Sigmoid colon (tissue), 7 donors: Measurements from ENCODE around the gene NRTN. TPM values are rescaled to one million over a fixed set of nuclear protein-coding genes. Genes with fewer than 3 reads are reported as not detected.
A peak's percentile ranks its signal among the peaks of the same experiment; 100 is the strongest.
"Not testable (repeated sequence)": the region's sequence is repeated elsewhere in the genome, so short reads cannot be mapped to it uniquely, and the experiment has no call there.

Experiments used
- DNase-seq: peaks from one replicate; pipeline ENCODE4 v3.0.0-alpha.2; 2019
- H3K27ac ChIP-seq, 4 donors: fragments of 200-600 bp; sonication (generic); one replicate each; pipeline ENCODE4 v1.5.1; 2016 to 2019; ENCODE audit warnings: mild to moderate bottlenecking in 1 of 4
- H3K27me3 ChIP-seq, 3 donors: fragments of 200-600 bp; sonication (generic); one replicate each; pipeline ENCODE4 v1.5.1; 2019; ENCODE audit warnings: mild to moderate bottlenecking in 1 of 3
- H3K36me3 ChIP-seq, 4 donors: fragments of 200-600 bp; sonication (generic); one replicate each; pipeline ENCODE4 v1.5.1; 2016 to 2019
- H3K4me1 ChIP-seq, 4 donors: fragments of 200-600 bp; sonication (generic); one replicate each; pipeline ENCODE4 v1.5.1; 2017 to 2019
- H3K4me3 ChIP-seq, 4 donors: fragments of 200-600 bp; sonication (generic); one replicate each; pipeline ENCODE4 v1.5.1; 2017 to 2019; ENCODE audit warnings: mild to moderate bottlenecking in 2 of 4, moderate library complexity in 1 of 4
- H3K9me3 ChIP-seq, 4 donors: fragments of 200-600 bp in 3 of 4; sonication (generic) in 3 of 4; one replicate each; pipeline versions ENCODE4 v1.5.1 to v1.6.1; 2013 to 2019
- CTCF ChIP-seq, 4 experiments: fragments of 450-650 bp in 3 of 4; fragments of 200-600 bp in 1 of 4; IDR thresholded peaks; one replicate each; pipeline ENCODE4 v1.5.1; 2016 to 2019; ENCODE audit warnings: antibody characterized with exemption in 4 of 4, mild to moderate bottlenecking in 3 of 4, moderate library complexity in 2 of 4
- EP300 ChIP-seq, 4 donors: sonication (generic); formaldehyde crosslinking; IDR thresholded peaks; one replicate each; pipeline ENCODE4 v1.6.1; 2017; ENCODE audit warnings: antibody characterized with exemption in 4 of 4
- POLR2A ChIP-seq, 2 donors: fragments of 450-650 bp; IDR thresholded peaks; one replicate each; pipeline ENCODE4 v1.6.1; 2016; ENCODE audit warnings: antibody characterized with exemption in 2 of 2, mild to moderate bottlenecking in 2 of 2, moderate library complexity in 2 of 2
- POLR2AphosphoS5 ChIP-seq, 4 donors: sonication (generic); formaldehyde crosslinking; IDR thresholded peaks; one replicate each; pipeline ENCODE4 v1.6.1; 2017; ENCODE audit warnings: antibody characterized with exemption in 4 of 4
- WGBS, 2 donors: extraction: QIAGEN DNeasy Blood & Tissue Kit; methylation state at CpG; one replicate each; pipeline ENCODE4 v1.1.7; 2013; 5-methylcytosine and 5-hydroxymethylcytosine counted together
- intact Hi-C: fragments of 100-400 bp; cut with DNase I; formaldehyde crosslinking; loops from one replicate; pipeline ENCODE4 v1.15.1; 2023
- polyA plus RNA-seq, 3 donors: library from polyadenylated mRNA; stranded (reverse); fragments of 200-250 nt; gene quantifications; one replicate each; pipeline ENCODE4 v1.2.3, GENCODE V29; 2013
- total RNA-seq, 4 donors: library from RNA; depleted of rRNA; stranded (reverse); fragments of >200 nt; gene quantifications; one replicate each; pipeline ENCODE4 v1.1.0, GENCODE V29; 2016
- donor health status: healthy with polysubstance abuse.
- donor health status: Bipolar disorder and iron deficiency.
- donor health status: healthy.

Gene NRTN
- total and polyA plus RNA-seq, 7 donors, result 1.7 to 12.2 (median 6.6) TPM; not detected in 2

DNA sequence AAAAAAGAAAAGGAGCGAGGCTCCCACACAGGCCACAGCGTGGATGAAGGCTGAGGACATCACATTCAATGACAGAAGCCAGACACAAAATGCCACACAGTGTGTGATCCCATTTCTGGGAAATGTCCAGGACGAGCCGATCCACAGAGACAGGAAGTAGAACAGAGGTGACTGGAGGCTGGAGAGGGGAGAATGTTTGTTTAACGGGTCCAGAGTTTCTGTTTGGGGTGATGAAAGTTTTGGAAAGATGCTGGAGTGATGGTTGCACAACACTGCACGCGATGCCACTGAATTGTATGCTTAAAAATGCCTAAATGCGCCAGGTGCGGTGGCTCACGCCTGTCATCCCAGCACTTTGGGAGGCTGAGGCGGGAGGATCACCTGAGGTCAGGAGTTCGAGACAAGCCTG lies 66.1 kb downstream of the NRTN start:
- WGBS, 2 donors, result 79 to 80% methylated on average over 12 of the region's 12 CpGs
- intact Hi-C loops, result no loop called here
- Histone ChIP-seq H3K27ac (peak overlapping the region in 2 of 4 donors; percentile 57 to 60), H3K4me3 (no peak overlapping the region), H3K4me1 (peaks cover 0 to 15% (median 7%) of the 10 kb centered on the region in 4 donors), H3K9me3 (no peaks in the 10 kb centered on the region), H3K27me3 (no peaks in the 10 kb centered on the region), H3K36me3 (no peaks in the 10 kb centered on the region)
- DNase-seq, result no peak
- no peak for TF ChIP-seq POLR2A (IDR thresholded peaks at IDR 0.05)
- TF ChIP-seq EP300 (IDR thresholded peaks at IDR 0.05), result no peak
- peak; percentile 51 to 80 (median 60) for TF ChIP-seq POLR2AphosphoS5 (IDR thresholded peaks at IDR 0.05)
- no peak for TF ChIP-seq CTCF (IDR thresholded peaks at IDR 0.05)

DNA sequence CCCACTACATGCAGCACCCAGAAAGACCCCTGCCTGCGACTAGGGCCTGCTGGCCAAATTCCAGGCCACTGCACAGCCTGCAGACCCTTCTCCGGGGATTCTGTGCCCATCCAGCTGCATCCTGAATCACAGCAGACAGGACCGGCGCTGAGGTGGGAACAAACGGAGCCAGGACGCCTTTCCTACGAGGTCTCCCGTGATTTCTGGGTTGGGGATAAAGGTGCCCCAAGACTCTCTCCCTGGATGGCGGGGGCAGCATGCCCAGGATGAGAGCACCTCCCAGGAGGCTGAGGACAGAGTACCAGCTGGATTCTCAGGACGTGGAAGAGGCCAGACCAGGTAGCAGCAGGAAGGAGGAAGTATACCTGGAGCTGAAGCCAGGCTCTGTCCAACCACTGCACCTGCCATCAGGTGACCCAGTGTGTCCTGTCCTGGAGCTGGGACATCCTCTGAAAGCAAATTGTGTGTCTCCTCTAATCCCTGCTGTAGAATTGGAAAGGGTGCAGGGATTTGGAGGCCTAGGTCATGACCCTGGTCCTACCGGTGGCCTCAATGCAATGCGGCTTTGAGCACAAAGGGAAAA lies 68.8 kb downstream of the NRTN start:
- WGBS, 2 donors, result 91 to 92% methylated on average over 12 of the region's 12 CpGs
- no peak overlapping the region for H3K4me3 ChIP-seq
- no peak for TF ChIP-seq POLR2AphosphoS5 (IDR thresholded peaks at IDR 0.05)
- TF ChIP-seq EP300 (IDR thresholded peaks at IDR 0.05), result no peak
- TF ChIP-seq POLR2A (IDR thresholded peaks at IDR 0.05), result no peak
- no peak for TF ChIP-seq CTCF (IDR thresholded peaks at IDR 0.05)
- no peaks in the 10 kb centered on the region for H3K27me3 ChIP-seq
- intact Hi-C loops, result no loop called here
- no peak for DNase-seq
- no peaks in the 10 kb centered on the region for H3K36me3 ChIP-seq
- no peak overlapping the region for H3K27ac ChIP-seq
- no peaks in the 10 kb centered on the region for H3K9me3 ChIP-seq
- H3K4me1 ChIP-seq, result peaks cover 0 to 26% (median 15%) of the 10 kb centered on the region in 4 donors

DNA sequence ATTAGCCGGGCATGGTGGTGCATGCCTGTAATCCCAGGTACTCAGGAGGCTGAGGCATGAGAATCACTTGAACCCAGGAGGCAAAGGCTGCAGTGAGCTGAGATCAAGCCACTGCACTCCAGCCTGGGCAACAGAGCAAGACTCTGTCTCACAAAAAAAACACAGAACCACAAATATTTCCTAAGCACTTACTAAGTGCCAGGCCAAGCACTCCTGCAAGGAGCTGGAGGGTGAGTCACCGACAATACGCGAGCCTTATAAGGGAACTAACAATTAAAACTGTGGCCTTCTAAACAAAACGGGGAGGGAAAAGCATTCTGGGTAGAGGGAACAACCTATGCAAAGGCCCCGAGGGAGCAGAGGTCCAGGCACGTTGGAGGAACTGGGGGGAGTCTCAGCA lies 69.6 kb downstream of the NRTN start:
- H3K4me3 ChIP-seq, intact Hi-C loops, H3K27ac ChIP-seq, H3K9me3 ChIP-seq, H3K27me3 ChIP-seq, DNase-seq, H3K36me3 ChIP-seq: not testable (repeated sequence)
- WGBS, 2 donors, result 84 to 85% methylated on average over 7 of the region's 7 CpGs
- H3K4me1 ChIP-seq, result peaks cover 0 to 34% (median 21%) of the 10 kb centered on the region in 4 donors

DNA sequence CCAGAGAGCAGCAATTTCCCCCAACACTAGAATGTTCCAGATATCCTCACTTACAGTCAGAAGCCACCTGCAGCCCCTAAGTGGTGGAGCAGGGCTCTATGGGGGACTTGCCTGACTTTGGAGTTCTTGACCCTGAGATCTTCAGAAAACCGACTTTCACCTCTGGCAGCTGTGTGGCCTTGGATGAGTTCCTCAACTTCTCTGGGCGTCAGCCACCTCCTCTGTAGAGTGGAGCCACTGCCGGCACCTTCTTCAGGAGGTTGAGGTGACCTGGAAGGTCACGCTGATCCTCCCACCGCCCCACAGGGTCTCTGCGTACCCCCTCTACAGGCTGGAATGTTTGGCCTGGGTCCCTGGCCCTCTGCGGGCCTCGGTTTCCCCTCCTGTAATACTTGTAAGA lies 72.6 kb downstream of the NRTN start:
- DNase-seq, result no peak
- intact Hi-C loops, result no loop called here
- Histone ChIP-seq H3K4me1 (peaks cover 0 to 49% (median 38%) of the 10 kb centered on the region in 4 donors), H3K27ac (peak overlapping the region in 2 of 4 donors; percentile 47 to 60), H3K9me3 (no peaks in the 10 kb centered on the region), H3K4me3 (no peak overlapping the region), H3K36me3 (no peaks in the 10 kb centered on the region), H3K27me3 (no peaks in the 10 kb centered on the region)
- TF ChIP-seq EP300 (IDR thresholded peaks at IDR 0.05), result no peak
- TF ChIP-seq POLR2A (IDR thresholded peaks at IDR 0.05), result no peak
- no peak for TF ChIP-seq POLR2AphosphoS5 (IDR thresholded peaks at IDR 0.05)
- TF ChIP-seq CTCF (IDR thresholded peaks at IDR 0.05), result no peak
- 84 to 89% methylated on average over 8 of the region's 8 CpGs for WGBS, 2 donors

- intact Hi-C loops, result no loop called here
- no peak for DNase-seq
- no peaks in the 10 kb centered on the region for H3K27me3 ChIP-seq
Observed at GRCh38 chr19:5877882-5878281, 73.0 kb downstream of the NRTN start.

More at GRCh38 chr19:5877882-5878281, 73.0 kb downstream of the NRTN start:
- TF ChIP-seq POLR2AphosphoS5 (IDR thresholded peaks at IDR 0.05), result no peak
- no peak for TF ChIP-seq EP300 (IDR thresholded peaks at IDR 0.05)
- TF ChIP-seq POLR2A (IDR thresholded peaks at IDR 0.05), result no peak
- no peak for TF ChIP-seq CTCF (IDR thresholded peaks at IDR 0.05)
- WGBS, 2 donors, result 83 to 84% methylated on average over 9 of the region's 9 CpGs
- peak overlapping the region in 2 of 4 donors; percentile 47 to 60 for H3K27ac ChIP-seq
- peaks cover 0 to 49% (median 37%) of the 10 kb centered on the region in 4 donors for H3K4me1 ChIP-seq
- H3K4me3 ChIP-seq, result no peak overlapping the region
- H3K36me3 ChIP-seq, result no peaks in the 10 kb centered on the region
- no peaks in the 10 kb centered on the region for H3K9me3 ChIP-seq

Other genes starting within 250 kb of the NRTN start
- gene TINCR, start 237.1 kb upstream of the NRTN start, total RNA-seq, result under 1 TPM in 3 of 4 donors, not detected in 1; 0.33 to 0.55 (median 0.41) TPM
- 10 to 100 TPM in 2 of 3 donors, 1 to 10 TPM in 1; 2.8 to 27.5 (median 12.0) TPM for gene TINCR, start 237.1 kb upstream of the NRTN start, polyA plus RNA-seq
- gene SAFB2, start 182.3 kb upstream of the NRTN start, total RNA-seq, result 10 to 100 TPM; 22.8 to 80.0 (median 38.1) TPM
- gene SAFB2, start 182.3 kb upstream of the NRTN start, polyA plus RNA-seq, result 10 to 100 TPM; 22.2 to 58.8 (median 24.3) TPM
- gene SAFB, start 182.0 kb upstream of the NRTN start, total RNA-seq, result 10 to 100 TPM; 48.9 to 75.9 (median 60.4) TPM
- gene SAFB, start 182.0 kb upstream of the NRTN start, polyA plus RNA-seq, result 10 to 100 TPM; 25.7 to 64.1 (median 30.6) TPM
- gene MICOS13, start 124.6 kb upstream of the NRTN start, total RNA-seq, result 10 to 100 TPM; 39.6 to 87.8 (median 61.7) TPM
- gene MICOS13, start 124.6 kb upstream of the NRTN start, polyA plus RNA-seq, result 100 to 1,000 TPM; 110 to 160 (median 120) TPM
- 10 to 100 TPM; 19.9 to 37.1 (median 23.3) TPM for gene HSD11B1L, start 124.0 kb upstream of the NRTN start, total RNA-seq
- gene HSD11B1L, start 124.0 kb upstream of the NRTN start, polyA plus RNA-seq, result 1 to 10 TPM; 4.2 to 8.4 (median 6.3) TPM
- 1,000 to 10,000 TPM in 2 of 4 donors, 100 to 1,000 TPM in 2; 593 to 1,408 (median 902) TPM for gene RPL36, start 114.8 kb upstream of the NRTN start, total RNA-seq
- gene RPL36, start 114.8 kb upstream of the NRTN start, polyA plus RNA-seq, result 1,000 to 10,000 TPM; 1,490 to 2,228 (median 1,816) TPM
- gene LONP1, start 84.9 kb upstream of the NRTN start, total RNA-seq, result 10 to 100 TPM; 30.5 to 48.5 (median 36.6) TPM
- 10 to 100 TPM; 24.0 to 62.6 (median 29.1) TPM for gene LONP1, start 84.9 kb upstream of the NRTN start, polyA plus RNA-seq
- gene CATSPERD, start 84.4 kb upstream of the NRTN start, total RNA-seq, result not detected
- not detected for gene CATSPERD, start 84.4 kb upstream of the NRTN start, polyA plus RNA-seq
- 1 to 10 TPM in 1 of 4 donors, under 1 TPM in 1, not detected in 2; 0.71 to 1.1 TPM for gene PRR22, start 20.3 kb upstream of the NRTN start, total RNA-seq
- 1 to 10 TPM in 1 of 3 donors, under 1 TPM in 1, not detected in 1; 0.60 to 9.2 TPM for gene PRR22, start 20.3 kb upstream of the NRTN start, polyA plus RNA-seq
- gene DUS3L, start 13.9 kb upstream of the NRTN start, total RNA-seq, result 10 to 100 TPM; 26.7 to 37.4 (median 31.7) TPM
- gene DUS3L, start 13.9 kb upstream of the NRTN start, polyA plus RNA-seq, result 10 to 100 TPM in 2 of 3 donors, 1 to 10 TPM in 1; 8.3 to 42.0 (median 15.0) TPM
- not detected for gene FUT6, start 34.6 kb downstream of the NRTN start, total RNA-seq
- gene FUT6, start 34.6 kb downstream of the NRTN start, polyA plus RNA-seq, result 10 to 100 TPM; 14.8 to 61.1 (median 21.0) TPM
- under 1 TPM in 1 of 4 donors, not detected in 3; 0.83 TPM for gene FUT3, start 46.4 kb downstream of the NRTN start, total RNA-seq
- 100 to 1,000 TPM in 1 of 3 donors, 10 to 100 TPM in 2; 24.6 to 168 (median 34.4) TPM for gene FUT3, start 46.4 kb downstream of the NRTN start, polyA plus RNA-seq
- gene FUT5, start 65.5 kb downstream of the NRTN start, total RNA-seq, result not detected
- not detected for gene FUT5, start 65.5 kb downstream of the NRTN start, polyA plus RNA-seq
- 100 to 1,000 TPM; 242 to 447 (median 353) TPM for gene NDUFA11, start 98.7 kb downstream of the NRTN start, total RNA-seq
- 100 to 1,000 TPM; 363 to 450 (median 395) TPM for gene NDUFA11, start 98.7 kb downstream of the NRTN start, polyA plus RNA-seq
- gene VMAC, start 99.8 kb downstream of the NRTN start, total RNA-seq, result 10 to 100 TPM in 1 of 4 donors, 1 to 10 TPM in 3; 6.1 to 14.4 (median 8.1) TPM
- gene VMAC, start 99.8 kb downstream of the NRTN start, polyA plus RNA-seq, result 1 to 10 TPM; 1.6 to 6.4 (median 2.4) TPM
- gene CAPS, start 109.2 kb downstream of the NRTN start, total RNA-seq, result 10 to 100 TPM in 2 of 4 donors, 1 to 10 TPM in 2; 4.9 to 18.6 (median 9.7) TPM
- gene CAPS, start 109.2 kb downstream of the NRTN start, polyA plus RNA-seq, result 10 to 100 TPM in 1 of 3 donors, 1 to 10 TPM in 2; 3.6 to 13.7 (median 3.7) TPM
- gene RANBP3, start 173.1 kb downstream of the NRTN start, total RNA-seq, result 10 to 100 TPM; 63.1 to 86.4 (median 82.7) TPM
- gene RANBP3, start 173.1 kb downstream of the NRTN start, polyA plus RNA-seq, result 10 to 100 TPM; 27.0 to 47.5 (median 27.6) TPM